NCI-H526 (cell line): ENCODE data around the gene EIF3K.
A peak's percentile ranks its signal among the peaks of the same experiment; 100 is the strongest.

ENCODE experiments used
- DNase-seq, 2 experiments: peaks; one replicate each; lab custom pipeline; 2025; lab: John Stamatoyannopoulos, UW

Gene EIF3K

GRCh38 chr19:38649305-38650171 is 30.6 kb downstream of the EIF3K start:
- peak; percentile 12 to 24 for DNase-seq

- DNase-seq: no peak
Measured at GRCh38 chr19:38650172-38650775, 31.3 kb downstream of the EIF3K start.

GRCh38 chr19:38650911-38651584 is 32.1 kb downstream of the EIF3K start:
- no peak for DNase-seq

GRCh38 chr19:38653028-38653571 is 34.1 kb downstream of the EIF3K start:
- no peak for DNase-seq

GRCh38 chr19:38654628-38655055 is 35.7 kb downstream of the EIF3K start:
- no peak for DNase-seq

- DNase-seq: no peak
Measured at GRCh38 chr19:38655148-38655824, 36.3 kb downstream of the EIF3K start.

GRCh38 chr19:38656171-38656981 is 37.4 kb downstream of the EIF3K start:
- no peak for DNase-seq

- no peak for DNase-seq
Measured at GRCh38 chr19:38657633-38658222, 38.7 kb downstream of the EIF3K start.

- no peak for DNase-seq
Measured at GRCh38 chr19:38658462-38659306, 39.7 kb downstream of the EIF3K start.

GRCh38 chr19:38660724-38661123 is 41.7 kb downstream of the EIF3K start:
- no peak for DNase-seq

GRCh38 chr19:38661136-38661535 is 42.1 kb downstream of the EIF3K start:
- DNase-seq: no peak

GRCh38 chr19:38661996-38662395 is 43.0 kb downstream of the EIF3K start:
- peak; percentile 64 to 71 for DNase-seq

- DNase-seq: no peak
Measured at GRCh38 chr19:38662537-38663155, 43.7 kb downstream of the EIF3K start.

GRCh38 chr19:38663156-38663651 is 44.2 kb downstream of the EIF3K start:
- no peak for DNase-seq

- no peak for DNase-seq
Measured at GRCh38 chr19:38663957-38664502, 45.0 kb downstream of the EIF3K start.

- no peak for DNase-seq
Measured at GRCh38 chr19:38664503-38665211, 45.7 kb downstream of the EIF3K start.

- DNase-seq: no peak
Measured at GRCh38 chr19:38665219-38665931, 46.4 kb downstream of the EIF3K start.
